Nephron progenitor cell (in vitro differentiated cells): ENCODE results near the gene UVRAG.
"Not testable (repeated sequence)": the region's sequence is repeated elsewhere in the genome, so short reads cannot be mapped to it uniquely, and the experiment has no call there.

ENCODE experiments used
- DNase-seq: peaks from one replicate; pipeline ENCODE4 v3.0.0; 2021
- H3K27ac Mint-ChIP-seq: 2 replicates; pipeline ENCODE4 v1.8.0; 2021; ENCODE audit warnings: mild to moderate bottlenecking, moderate library complexity, mixed read lengths
- H3K27me3 Mint-ChIP-seq: 2 replicates; pipeline ENCODE4 v1.8.0; 2021; ENCODE audit warnings: mild to moderate bottlenecking, low read depth, mixed read lengths; ENCODE audit not compliant: poor library complexity
- H3K36me3 Mint-ChIP-seq: 2 replicates; pipeline ENCODE4 v1.8.0; 2021; ENCODE audit warnings: low read depth, mixed read lengths
- H3K4me1 Mint-ChIP-seq: 2 replicates; pipeline ENCODE4 v1.8.0; 2021; ENCODE audit warnings: mixed read lengths
- H3K4me3 Mint-ChIP-seq: 2 replicates; pipeline ENCODE4 v1.8.0; 2021; ENCODE audit warnings: mild to moderate bottlenecking, moderate library complexity, mixed read lengths
- H3K9me3 Mint-ChIP-seq: 2 replicates; pipeline ENCODE4 v1.8.0; 2021; ENCODE audit warnings: mild to moderate bottlenecking, moderate library complexity, mixed read lengths
- TF ChIP-seq, protein P1 (sequence below): fragments of 200-600 bp; sonication (generic); IDR thresholded peaks from 2 replicates; pipeline ENCODE4 v1.5.0; 2021; ENCODE audit warnings: antibody characterized with exemption

Gene UVRAG

DNA sequence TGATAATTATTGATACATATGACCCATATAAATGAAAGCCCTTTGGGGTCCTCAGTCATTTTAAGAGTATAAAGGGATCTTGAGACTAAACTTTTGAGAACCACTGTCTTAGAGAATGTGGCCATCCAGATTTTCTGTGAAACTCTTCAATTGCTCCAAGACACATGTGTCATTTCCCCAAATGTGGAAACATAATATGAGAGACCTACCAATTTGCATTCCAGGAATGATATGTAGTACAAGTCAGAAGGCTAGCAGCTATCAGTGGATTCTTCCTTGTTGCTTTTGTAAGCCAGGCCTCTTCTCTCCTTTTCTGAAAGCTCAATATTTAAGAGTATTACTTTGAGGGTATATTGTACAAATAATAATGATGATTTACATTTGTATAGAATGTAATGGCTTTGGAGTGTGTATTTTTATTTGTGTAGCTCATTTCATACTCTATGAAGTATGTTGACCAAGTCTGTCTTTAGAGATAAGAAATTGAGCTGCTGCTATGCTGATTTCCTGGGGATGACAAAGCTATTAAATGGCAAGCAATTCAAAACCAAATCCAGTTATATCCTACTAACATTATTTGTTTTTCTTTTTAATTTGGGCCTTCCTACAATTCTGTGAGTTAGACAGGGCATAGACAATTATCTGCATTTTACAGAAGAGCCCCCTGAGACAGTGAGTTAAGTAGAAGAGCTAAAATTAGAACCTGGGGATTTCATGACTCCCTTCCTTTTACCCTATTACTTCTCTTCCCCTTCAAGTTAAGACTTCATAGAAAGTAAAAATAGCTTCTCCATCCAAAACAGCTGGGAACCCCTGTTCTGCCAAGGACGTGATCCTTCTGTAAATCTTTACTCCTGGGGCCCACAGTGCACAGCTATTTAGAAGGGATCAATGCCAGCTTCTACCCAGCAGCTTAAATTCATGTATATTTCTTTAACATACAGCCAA, 259.4 kb downstream of the UVRAG start:
- Mint-ChIP-seq H3K4me3 (no peak overlapping the region), H3K36me3 (peaks cover 33% of the 10 kb centered on the region), H3K4me1 (no peaks in the 10 kb centered on the region), H3K9me3 (no peaks in the 10 kb centered on the region), H3K27ac (no peak overlapping the region), H3K27me3 (peaks cover 4% of the 10 kb centered on the region)
- TF ChIP-seq, protein P1, sequence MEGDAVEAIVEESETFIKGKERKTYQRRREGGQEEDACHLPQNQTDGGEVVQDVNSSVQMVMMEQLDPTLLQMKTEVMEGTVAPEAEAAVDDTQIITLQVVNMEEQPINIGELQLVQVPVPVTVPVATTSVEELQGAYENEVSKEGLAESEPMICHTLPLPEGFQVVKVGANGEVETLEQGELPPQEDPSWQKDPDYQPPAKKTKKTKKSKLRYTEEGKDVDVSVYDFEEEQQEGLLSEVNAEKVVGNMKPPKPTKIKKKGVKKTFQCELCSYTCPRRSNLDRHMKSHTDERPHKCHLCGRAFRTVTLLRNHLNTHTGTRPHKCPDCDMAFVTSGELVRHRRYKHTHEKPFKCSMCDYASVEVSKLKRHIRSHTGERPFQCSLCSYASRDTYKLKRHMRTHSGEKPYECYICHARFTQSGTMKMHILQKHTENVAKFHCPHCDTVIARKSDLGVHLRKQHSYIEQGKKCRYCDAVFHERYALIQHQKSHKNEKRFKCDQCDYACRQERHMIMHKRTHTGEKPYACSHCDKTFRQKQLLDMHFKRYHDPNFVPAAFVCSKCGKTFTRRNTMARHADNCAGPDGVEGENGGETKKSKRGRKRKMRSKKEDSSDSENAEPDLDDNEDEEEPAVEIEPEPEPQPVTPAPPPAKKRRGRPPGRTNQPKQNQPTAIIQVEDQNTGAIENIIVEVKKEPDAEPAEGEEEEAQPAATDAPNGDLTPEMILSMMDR, result no peak
- DNase-seq, result no peak

DNA sequence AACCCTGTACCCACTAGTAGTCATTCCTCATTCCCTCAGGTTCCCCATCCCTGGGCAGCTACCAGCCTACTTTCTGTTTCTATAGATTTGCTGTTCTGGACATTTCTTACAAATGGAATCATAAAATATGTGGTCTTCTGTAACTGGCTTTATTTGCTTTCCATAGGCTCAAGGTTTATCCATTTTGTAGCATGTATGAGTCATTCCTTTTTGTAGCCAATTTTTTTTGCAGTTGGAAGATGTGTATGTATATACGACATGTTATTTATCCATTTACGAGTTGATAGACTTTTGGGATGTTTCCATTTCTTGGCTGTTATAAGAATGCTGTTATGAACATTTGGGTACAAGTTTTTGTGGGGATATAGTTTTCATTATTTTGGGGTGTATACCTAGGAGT, 260.7 kb downstream of the UVRAG start:
- no peak overlapping the region for H3K27ac Mint-ChIP-seq

DNA sequence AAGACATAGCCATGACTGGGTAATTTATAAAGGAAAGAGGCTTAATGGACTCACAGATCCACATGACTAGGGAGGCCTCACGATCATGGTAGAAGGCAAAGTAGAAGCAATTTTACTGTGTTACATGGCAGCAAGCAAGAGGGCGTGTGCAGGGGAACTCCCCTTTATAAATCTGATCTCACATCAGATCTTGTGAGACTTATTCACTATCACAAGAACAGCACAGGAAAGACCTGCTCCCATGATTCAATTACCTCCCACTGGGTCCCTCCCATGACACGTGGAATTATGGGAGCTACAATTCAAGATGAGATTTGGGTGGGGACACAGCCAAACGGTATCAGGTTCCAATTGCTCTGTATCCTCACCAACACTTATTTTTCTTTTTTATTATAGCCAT, 261.2 kb downstream of the UVRAG start:
- H3K27me3 Mint-ChIP-seq, DNase-seq, H3K9me3 Mint-ChIP-seq, H3K4me3 Mint-ChIP-seq, H3K4me1 Mint-ChIP-seq, H3K27ac Mint-ChIP-seq: not testable (repeated sequence)
- peaks cover 26% of the 10 kb centered on the region for H3K36me3 Mint-ChIP-seq

More for the DNA sequence above, 260.7 kb downstream of the UVRAG start:
- Mint-ChIP-seq H3K36me3 (peaks cover 26% of the 10 kb centered on the region), H3K9me3 (no peaks in the 10 kb centered on the region), H3K27me3 (peaks cover 4% of the 10 kb centered on the region), H3K4me1 (no peaks in the 10 kb centered on the region), H3K4me3 (no peak overlapping the region)
- TF ChIP-seq, protein P1, result no peak
- no peak for DNase-seq

DNA sequence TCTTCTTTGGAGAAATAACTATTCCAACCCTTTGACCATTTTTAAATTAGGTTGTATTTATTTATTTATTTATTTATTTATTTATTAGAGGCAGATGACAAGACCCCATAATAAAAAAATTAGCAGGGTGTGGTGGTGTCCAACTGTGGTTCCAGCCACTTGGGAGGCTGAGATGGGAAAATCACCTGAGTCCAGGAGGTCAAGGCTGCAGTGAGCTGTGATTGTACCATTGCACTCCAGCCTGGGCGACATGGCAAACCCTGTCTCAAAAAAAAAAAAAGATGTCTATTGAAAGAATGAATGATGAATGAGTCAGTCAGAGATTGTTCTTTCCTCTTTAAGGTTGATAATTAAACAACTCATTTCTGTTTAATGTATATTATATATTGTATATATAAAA, 261.7 kb downstream of the UVRAG start:
- peaks cover 26% of the 10 kb centered on the region for H3K36me3 Mint-ChIP-seq
- H3K27ac Mint-ChIP-seq, result no peak overlapping the region
- H3K4me3 Mint-ChIP-seq, result no peak overlapping the region
- TF ChIP-seq, protein P1, result no peak
- no peaks in the 10 kb centered on the region for H3K4me1 Mint-ChIP-seq
- DNase-seq, result no peak
- H3K9me3 Mint-ChIP-seq, result no peaks in the 10 kb centered on the region
- no peaks in the 10 kb centered on the region for H3K27me3 Mint-ChIP-seq

DNA sequence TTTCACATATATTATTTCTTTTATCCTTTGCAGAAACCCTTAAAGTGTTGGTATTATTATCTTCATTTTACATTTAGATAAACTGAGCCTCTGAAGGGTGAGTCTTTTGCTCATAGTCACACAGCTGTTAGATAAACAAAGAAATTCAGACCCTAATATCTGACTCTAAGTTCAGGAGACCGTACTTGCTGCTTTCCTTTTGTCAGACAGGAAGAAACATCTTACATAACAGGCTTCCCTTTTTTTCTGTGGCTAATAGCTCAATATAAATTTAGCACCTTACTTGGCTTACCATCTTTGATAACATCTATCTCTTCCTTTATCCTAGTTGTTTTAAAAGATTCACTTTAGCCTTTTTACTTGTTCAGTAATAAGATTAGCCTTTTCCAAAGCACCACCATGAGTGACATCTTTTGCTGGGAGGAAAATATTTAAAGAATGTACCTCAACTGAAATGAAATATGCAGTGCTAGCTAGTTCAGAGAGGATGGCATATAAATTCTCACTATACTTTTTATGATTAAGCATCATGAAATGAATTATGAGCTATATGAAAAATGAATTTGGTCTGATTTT, 262.7 kb downstream of the UVRAG start:
- H3K27ac Mint-ChIP-seq, result no peak overlapping the region
- TF ChIP-seq, protein P1, result no peak
- H3K4me1 Mint-ChIP-seq, result no peaks in the 10 kb centered on the region
- no peak for DNase-seq
- no peaks in the 10 kb centered on the region for H3K9me3 Mint-ChIP-seq
- H3K36me3 Mint-ChIP-seq, result peaks cover 26% of the 10 kb centered on the region
- no peak overlapping the region for H3K4me3 Mint-ChIP-seq
- no peaks in the 10 kb centered on the region for H3K27me3 Mint-ChIP-seq

DNA sequence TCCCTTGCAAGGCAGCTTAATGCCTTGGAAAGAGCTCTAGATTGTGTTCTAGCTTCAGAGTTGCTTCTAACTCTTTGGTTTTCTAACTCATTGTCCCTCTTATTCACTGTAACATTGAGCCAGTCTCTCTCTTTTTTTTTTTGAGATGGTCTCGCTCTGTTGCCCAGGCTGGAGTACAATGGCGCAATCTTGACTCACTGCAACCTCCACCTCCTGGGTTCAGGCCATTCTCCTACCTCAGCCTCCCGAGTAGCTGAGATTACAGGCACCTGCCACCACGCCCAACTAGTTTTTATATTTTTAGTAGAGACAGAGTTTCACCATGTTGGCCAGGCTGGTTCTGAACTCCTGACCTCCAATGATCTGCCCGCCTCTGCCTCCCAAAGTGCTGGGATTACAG, 266.1 kb downstream of the UVRAG start:
- DNase-seq, result not testable (repeated sequence)

More for the DNA sequence above, 266.1 kb downstream of the UVRAG start:
- H3K27ac Mint-ChIP-seq, H3K27me3 Mint-ChIP-seq, H3K9me3 Mint-ChIP-seq, H3K4me1 Mint-ChIP-seq, H3K4me3 Mint-ChIP-seq: not testable (repeated sequence)
- H3K36me3 Mint-ChIP-seq, result peaks cover 14% of the 10 kb centered on the region
